Neural cell (in vitro differentiated cells): Measurements from ENCODE around the gene CRYAB.

Source experiments
- CTCF ChIP-seq: fragments of 450-650 bp; IDR thresholded peaks from 2 replicates; pipeline ENCODE4 v1.5.1; 2014; ENCODE audit warnings: antibody characterized with exemption, mild to moderate bottlenecking, moderate library complexity; ENCODE audit not compliant: poor library complexity, severe bottlenecking
- POLR2AphosphoS5 ChIP-seq: IDR thresholded peaks from 2 replicates; pipeline ENCODE4 v1.6.1; 2012
- RAD21 ChIP-seq: fragments of 450-650 bp; conservative IDR thresholded peaks from 2 replicates; pipeline ENCODE4 v1.6.1; 2014; ENCODE audit warnings: antibody characterized with exemption, mild to moderate bottlenecking, moderate library complexity
- TF ChIP-seq, protein P1 (sequence below): IDR thresholded peaks from 2 replicates; pipeline ENCODE4 v1.6.1; 2012; ENCODE audit warnings: borderline replicate concordance

- TF ChIP-seq RAD21 (no peak), CTCF (no peak), POLR2AphosphoS5 (no peak)
- TF ChIP-seq, protein P1, sequence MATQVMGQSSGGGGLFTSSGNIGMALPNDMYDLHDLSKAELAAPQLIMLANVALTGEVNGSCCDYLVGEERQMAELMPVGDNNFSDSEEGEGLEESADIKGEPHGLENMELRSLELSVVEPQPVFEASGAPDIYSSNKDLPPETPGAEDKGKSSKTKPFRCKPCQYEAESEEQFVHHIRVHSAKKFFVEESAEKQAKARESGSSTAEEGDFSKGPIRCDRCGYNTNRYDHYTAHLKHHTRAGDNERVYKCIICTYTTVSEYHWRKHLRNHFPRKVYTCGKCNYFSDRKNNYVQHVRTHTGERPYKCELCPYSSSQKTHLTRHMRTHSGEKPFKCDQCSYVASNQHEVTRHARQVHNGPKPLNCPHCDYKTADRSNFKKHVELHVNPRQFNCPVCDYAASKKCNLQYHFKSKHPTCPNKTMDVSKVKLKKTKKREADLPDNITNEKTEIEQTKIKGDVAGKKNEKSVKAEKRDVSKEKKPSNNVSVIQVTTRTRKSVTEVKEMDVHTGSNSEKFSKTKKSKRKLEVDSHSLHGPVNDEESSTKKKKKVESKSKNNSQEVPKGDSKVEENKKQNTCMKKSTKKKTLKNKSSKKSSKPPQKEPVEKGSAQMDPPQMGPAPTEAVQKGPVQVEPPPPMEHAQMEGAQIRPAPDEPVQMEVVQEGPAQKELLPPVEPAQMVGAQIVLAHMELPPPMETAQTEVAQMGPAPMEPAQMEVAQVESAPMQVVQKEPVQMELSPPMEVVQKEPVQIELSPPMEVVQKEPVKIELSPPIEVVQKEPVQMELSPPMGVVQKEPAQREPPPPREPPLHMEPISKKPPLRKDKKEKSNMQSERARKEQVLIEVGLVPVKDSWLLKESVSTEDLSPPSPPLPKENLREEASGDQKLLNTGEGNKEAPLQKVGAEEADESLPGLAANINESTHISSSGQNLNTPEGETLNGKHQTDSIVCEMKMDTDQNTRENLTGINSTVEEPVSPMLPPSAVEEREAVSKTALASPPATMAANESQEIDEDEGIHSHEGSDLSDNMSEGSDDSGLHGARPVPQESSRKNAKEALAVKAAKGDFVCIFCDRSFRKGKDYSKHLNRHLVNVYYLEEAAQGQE = no peak
These were observed 41.5 kb downstream of the CRYAB start for GRCh38 chr11:111870113-111870512.
